22Rv1 (cell line): Measurements from ENCODE around the gene OCIAD2.

Experiments
- ZFX ChIP-seq: fragments of 450-650 bp; IDR thresholded peaks from 2 replicates; pipeline ENCODE4 v1.6.1; 2017; ENCODE audit warnings: antibody characterized with exemption, borderline replicate concordance
- TF ChIP-seq, protein P1 (sequence below): fragments of 450-650 bp; IDR thresholded peaks from 2 replicates; pipeline ENCODE4 v1.5.1; 2017; ENCODE audit warnings: mild to moderate bottlenecking

DNA sequence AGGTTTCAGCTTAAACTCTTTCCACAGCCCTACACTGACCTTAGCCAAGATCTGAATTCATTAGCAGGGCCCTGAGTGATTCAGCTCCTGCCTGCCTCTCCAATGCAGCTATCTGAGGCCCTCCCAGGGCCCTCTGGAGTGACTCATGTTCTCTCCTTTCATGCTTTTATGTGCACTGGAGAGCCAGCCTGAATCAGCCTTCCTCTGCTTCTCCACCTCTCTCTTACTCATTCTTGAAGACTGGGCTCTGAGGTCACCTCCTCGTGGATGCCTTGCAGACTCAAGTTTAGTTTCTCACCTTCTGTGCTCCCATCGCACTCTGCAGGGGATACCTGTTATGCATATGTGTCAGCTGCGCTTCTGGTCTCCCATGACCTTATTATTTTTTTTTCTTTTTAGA is 3.1 kb upstream of the OCIAD2 start:
- TF ChIP-seq, protein P1, sequence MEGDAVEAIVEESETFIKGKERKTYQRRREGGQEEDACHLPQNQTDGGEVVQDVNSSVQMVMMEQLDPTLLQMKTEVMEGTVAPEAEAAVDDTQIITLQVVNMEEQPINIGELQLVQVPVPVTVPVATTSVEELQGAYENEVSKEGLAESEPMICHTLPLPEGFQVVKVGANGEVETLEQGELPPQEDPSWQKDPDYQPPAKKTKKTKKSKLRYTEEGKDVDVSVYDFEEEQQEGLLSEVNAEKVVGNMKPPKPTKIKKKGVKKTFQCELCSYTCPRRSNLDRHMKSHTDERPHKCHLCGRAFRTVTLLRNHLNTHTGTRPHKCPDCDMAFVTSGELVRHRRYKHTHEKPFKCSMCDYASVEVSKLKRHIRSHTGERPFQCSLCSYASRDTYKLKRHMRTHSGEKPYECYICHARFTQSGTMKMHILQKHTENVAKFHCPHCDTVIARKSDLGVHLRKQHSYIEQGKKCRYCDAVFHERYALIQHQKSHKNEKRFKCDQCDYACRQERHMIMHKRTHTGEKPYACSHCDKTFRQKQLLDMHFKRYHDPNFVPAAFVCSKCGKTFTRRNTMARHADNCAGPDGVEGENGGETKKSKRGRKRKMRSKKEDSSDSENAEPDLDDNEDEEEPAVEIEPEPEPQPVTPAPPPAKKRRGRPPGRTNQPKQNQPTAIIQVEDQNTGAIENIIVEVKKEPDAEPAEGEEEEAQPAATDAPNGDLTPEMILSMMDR: no peak
- no peak for TF ChIP-seq ZFX
